A673 (cell line): Measurements from ENCODE around the gene TMEM163. TPM values are rescaled to one million over a fixed set of nuclear protein-coding genes. Genes with fewer than 3 reads are reported as not detected.

Source experiments
- BruUV-seq: library from RNA; stranded (reverse); fragments of 400-500 nt; replicated peaks from 2 replicates; lab custom pipeline; 2021; lab: Mats Ljungman, UMichigan
- CTCF ChIA-PET: fragments of 300-600 bp; sonication (Branson Sonifier 250); formaldehyde crosslinking; loops from one replicate; lab custom pipeline; 2022; ENCODE audit warnings: antibody characterized with exemption; lab: Charles Lee
- POLR2A ChIA-PET: fragments of 300-600 bp; sonication (Branson Sonifier 250); formaldehyde crosslinking; loops from one replicate; lab custom pipeline; 2022; ENCODE audit warnings: antibody characterized with exemption; ENCODE audit not compliant: low non-redundant PET; lab: Charles Lee
- DNase-seq: peaks from one replicate; pipeline ENCODE4 v3.0.0-alpha.2; 2015; ENCODE audit warnings: low spot score
- H3K27ac ChIP-seq: fragments of 200-600 bp; sonication (generic); 2 replicates; pipeline ENCODE4 v1.5.1; 2016; ENCODE audit warnings: mixed run types, low read depth, mild to moderate bottlenecking, mixed read lengths, antibody characterized with exemption, low read length; ENCODE audit not compliant: poor library complexity, severe bottlenecking
- H3K27me3 ChIP-seq: fragments of 200-600 bp; sonication (generic); replicated peaks from 2 replicates; pipeline ENCODE4 v1.6.1; 2017; ENCODE audit warnings: mixed run types, low read depth, mild to moderate bottlenecking, mixed read lengths, antibody characterized with exemption, low read length; ENCODE audit not compliant: insufficient read depth, poor library complexity
- H3K36me3 ChIP-seq: fragments of 200-600 bp; sonication (generic); 2 replicates; pipeline ENCODE4 v1.6.1; 2016; ENCODE audit warnings: mixed run types, mild to moderate bottlenecking, mixed read lengths, antibody characterized with exemption, low read length; ENCODE audit not compliant: insufficient read depth, poor library complexity, severe bottlenecking
- H3K4me1 ChIP-seq: fragments of 200-600 bp; sonication (generic); 2 replicates; pipeline ENCODE4 v1.6.1; 2017; ENCODE audit warnings: mixed run types, mild to moderate bottlenecking, mixed read lengths, antibody characterized with exemption, low read length; ENCODE audit not compliant: insufficient read depth, poor library complexity, severe bottlenecking
- H3K4me3 ChIP-seq: fragments of 200-600 bp; sonication (generic); 2 replicates; pipeline ENCODE4 v1.5.1; 2016; ENCODE audit warnings: low read depth, mixed run types, mild to moderate bottlenecking, mixed read lengths, low read length; ENCODE audit not compliant: poor library complexity, severe bottlenecking
- H3K9me3 ChIP-seq: fragments of 200-600 bp; sonication (generic); 2 replicates; pipeline ENCODE4 v1.6.1; 2016; ENCODE audit warnings: mixed run types, low read depth, mild to moderate bottlenecking, mixed read lengths, antibody characterized with exemption, low read length; ENCODE audit not compliant: poor library complexity, severe bottlenecking
- EZH2 ChIP-seq: fragments of 200-600 bp; sonication (generic); IDR thresholded peaks from 2 replicates; pipeline ENCODE4 v1.6.1; 2017; ENCODE audit warnings: borderline replicate concordance, low read depth, mild to moderate bottlenecking, mixed read lengths, antibody characterized with exemption, low read length; ENCODE audit not compliant: poor library complexity, severe bottlenecking
- intact Hi-C: fragments of 100-400 bp; cut with micrococcal nuclease; formaldehyde crosslinking; loops from one replicate; pipeline ENCODE4 v1.10.0; 2022; ENCODE audit not compliant: unreplicated experiment
- total RNA-seq: library from RNA; stranded (reverse); gene quantifications from 2 replicates; pipeline ENCODE4 v1.2.3, GENCODE V29; 2021
- TF ChIP-seq, protein P1 (sequence below): fragments of 300-800, 200-600 bp; sonication (generic); conservative IDR thresholded peaks from 2 replicates; pipeline ENCODE4 v1.5.1; 2017; ENCODE audit warnings: low read depth, mild to moderate bottlenecking, antibody characterized with exemption, low read length, moderate library complexity, mixed read lengths

The TMEM163 gene
- total RNA-seq, 1 experiment from 2014 or later: not detected

- CTCF ChIA-PET: no interaction called here
- no peaks in the 10 kb centered on the region for H3K9me3 ChIP-seq
- H3K4me3 ChIP-seq: no peak overlapping the region
- H3K36me3 ChIP-seq: no peaks in the 10 kb centered on the region
- no peak for DNase-seq
- H3K27ac ChIP-seq: no peak overlapping the region
- H3K27me3 ChIP-seq: peaks cover 3% of the 10 kb centered on the region
- intact Hi-C loops: no loop called here
- POLR2A ChIA-PET: no interaction called here
- BruUV-seq: no TSS peak
- TF ChIP-seq, protein P1, sequence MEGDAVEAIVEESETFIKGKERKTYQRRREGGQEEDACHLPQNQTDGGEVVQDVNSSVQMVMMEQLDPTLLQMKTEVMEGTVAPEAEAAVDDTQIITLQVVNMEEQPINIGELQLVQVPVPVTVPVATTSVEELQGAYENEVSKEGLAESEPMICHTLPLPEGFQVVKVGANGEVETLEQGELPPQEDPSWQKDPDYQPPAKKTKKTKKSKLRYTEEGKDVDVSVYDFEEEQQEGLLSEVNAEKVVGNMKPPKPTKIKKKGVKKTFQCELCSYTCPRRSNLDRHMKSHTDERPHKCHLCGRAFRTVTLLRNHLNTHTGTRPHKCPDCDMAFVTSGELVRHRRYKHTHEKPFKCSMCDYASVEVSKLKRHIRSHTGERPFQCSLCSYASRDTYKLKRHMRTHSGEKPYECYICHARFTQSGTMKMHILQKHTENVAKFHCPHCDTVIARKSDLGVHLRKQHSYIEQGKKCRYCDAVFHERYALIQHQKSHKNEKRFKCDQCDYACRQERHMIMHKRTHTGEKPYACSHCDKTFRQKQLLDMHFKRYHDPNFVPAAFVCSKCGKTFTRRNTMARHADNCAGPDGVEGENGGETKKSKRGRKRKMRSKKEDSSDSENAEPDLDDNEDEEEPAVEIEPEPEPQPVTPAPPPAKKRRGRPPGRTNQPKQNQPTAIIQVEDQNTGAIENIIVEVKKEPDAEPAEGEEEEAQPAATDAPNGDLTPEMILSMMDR: no peak
- TF ChIP-seq EZH2: no peak
- no peaks in the 10 kb centered on the region for H3K4me1 ChIP-seq
Measured at GRCh38 chr2:134745023-134745422, 26.2 kb upstream of the TMEM163 start.

DNA sequence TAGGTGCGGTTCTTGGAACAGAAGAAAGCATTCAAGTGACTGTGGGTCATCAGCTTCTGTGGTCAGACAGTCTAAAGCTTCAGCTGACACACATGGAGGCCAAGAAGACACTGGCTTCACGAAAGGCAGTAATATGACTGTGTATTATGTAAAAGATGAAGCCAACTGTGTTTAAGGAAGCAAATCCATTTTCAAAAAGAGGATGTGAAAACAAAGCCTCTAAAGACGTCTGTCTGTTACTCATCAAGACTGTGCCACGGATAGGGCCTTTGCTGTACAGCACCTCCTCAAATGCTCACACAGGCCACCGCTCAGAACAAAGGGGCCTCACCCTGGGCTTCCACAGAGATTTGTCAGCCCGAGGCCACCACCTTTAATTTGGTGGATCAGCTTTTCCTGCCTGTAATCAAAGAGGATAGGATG, 21.1 kb upstream of the TMEM163 start:
- Histone ChIP-seq H3K27ac (no peak overlapping the region), H3K27me3 (peaks cover 19% of the 10 kb centered on the region), H3K4me3 (no peak overlapping the region), H3K9me3 (no peaks in the 10 kb centered on the region), H3K4me1 (no peaks in the 10 kb centered on the region), H3K36me3 (no peaks in the 10 kb centered on the region)
- TF ChIP-seq, protein P1: no peak
- no peak for TF ChIP-seq EZH2
- CTCF ChIA-PET: no interaction called here
- no TSS peak for BruUV-seq
- DNase-seq: no peak
- intact Hi-C loops: no loop called here
- POLR2A ChIA-PET: no interaction called here

DNA sequence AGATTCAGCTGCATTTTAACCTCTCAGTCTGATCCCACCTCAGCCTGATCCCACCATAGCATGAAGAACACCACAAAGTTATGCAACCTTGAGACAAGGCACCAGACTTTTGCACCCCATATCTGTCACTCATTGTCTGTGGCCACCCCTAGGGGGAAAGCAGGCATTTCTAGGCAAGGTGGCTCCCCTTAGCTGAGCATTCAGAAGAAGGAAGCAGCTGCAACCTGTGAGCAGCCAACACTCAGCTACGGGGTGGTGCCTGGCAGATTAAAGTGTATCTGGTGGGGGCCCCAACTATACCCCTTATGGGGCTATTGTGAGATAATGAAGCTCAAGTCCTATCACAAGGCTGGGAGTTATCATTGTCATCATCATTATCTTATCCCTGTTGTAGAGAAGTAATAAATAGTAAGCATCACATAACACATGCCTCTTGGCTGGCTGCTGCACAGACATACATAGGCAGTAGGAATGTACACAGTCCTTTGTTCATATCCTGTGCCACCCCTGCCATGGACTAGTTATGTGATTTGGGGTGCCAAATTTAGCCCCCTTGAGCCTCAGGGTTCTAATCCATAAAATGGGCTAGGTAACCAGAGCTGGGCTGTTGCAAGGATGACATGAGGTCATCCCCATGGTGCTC, 20.6 kb upstream of the TMEM163 start:
- Histone ChIP-seq H3K27ac (no peak overlapping the region), H3K9me3 (no peaks in the 10 kb centered on the region), H3K4me3 (no peak overlapping the region), H3K27me3 (peaks cover 15% of the 10 kb centered on the region), H3K4me1 (no peaks in the 10 kb centered on the region), H3K36me3 (no peaks in the 10 kb centered on the region)
- no peak for DNase-seq
- ChIA-PET POLR2A (no interaction called here), CTCF (no interaction called here)
- BruUV-seq: no TSS peak
- TF ChIP-seq, protein P1: no peak
- no peak for TF ChIP-seq EZH2
- intact Hi-C loops: no loop called here
